PC-3 (cell line): Measurements from ENCODE around the gene STRAP. TPM values are rescaled to one million over a fixed set of nuclear protein-coding genes. Genes with fewer than 3 reads are reported as not detected.

Source experiments
- ATAC-seq: fragments of 200-7000 bp; cut with Tn5 transposase; 2 replicates; pipeline ENCODE4 v1.9.1; 2020; ENCODE audit warnings: mild to moderate bottlenecking, moderate library complexity
- BruUV-seq: library from RNA; stranded (reverse); fragments of 400-500 nt; replicated peaks from 2 replicates; lab custom pipeline; 2021; lab: Mats Ljungman, UMichigan
- CTCF ChIA-PET: fragments of 300-600 bp; sonication (Branson Sonifier 250); formaldehyde crosslinking; loops from one replicate; lab custom pipeline; 2022; ENCODE audit warnings: antibody characterized with exemption; lab: Charles Lee
- POLR2A ChIA-PET: fragments of 300-600 bp; sonication (Branson Sonifier 250); formaldehyde crosslinking; loops from one replicate; lab custom pipeline; 2022; ENCODE audit warnings: antibody characterized with exemption; ENCODE audit not compliant: unreplicated experiment; lab: Charles Lee
- DNase-seq: peaks from one replicate; pipeline ENCODE4 v3.0.0-alpha.2; 2015
- H2AFZ ChIP-seq: fragments of 300-600 bp; sonication (generic); 2 replicates; pipeline ENCODE4 v1.6.0; 2016; ENCODE audit warnings: antibody characterized with exemption, low read length
- H3F3A ChIP-seq: fragments of 300-600 bp; sonication (generic); one replicate; pipeline ENCODE4 v1.6.0; 2017; ENCODE audit warnings: antibody characterized with exemption, low read length, control low read depth, mild to moderate bottlenecking; ENCODE audit not compliant: unreplicated experiment
- H3K27ac ChIP-seq: fragments of 300-600 bp; sonication (generic); 2 replicates; pipeline ENCODE4 v1.5.1; 2016; ENCODE audit warnings: mild to moderate bottlenecking, low read length
- H3K27me3 ChIP-seq: fragments of 300-600 bp; sonication (generic); 2 replicates; pipeline ENCODE4 v1.6.1; 2016; ENCODE audit warnings: low read length, mixed read lengths
- H3K36me3 ChIP-seq: fragments of 300-600 bp; sonication (generic); 2 replicates; pipeline ENCODE4 v1.6.1; 2016; ENCODE audit warnings: low read depth, mixed run types, low read length, mixed read lengths
- H3K4me1 ChIP-seq: fragments of 300-600 bp; sonication (generic); 2 replicates; pipeline ENCODE4 v1.5.1; 2016; ENCODE audit warnings: low read length; ENCODE audit not compliant: insufficient read depth
- H3K4me2 ChIP-seq: fragments of 300-600 bp; sonication (generic); 2 replicates; pipeline ENCODE4 v1.6.0; 2016; ENCODE audit warnings: low read length
- H3K4me3 ChIP-seq: fragments of 300-600 bp; sonication (generic); 2 replicates; pipeline ENCODE4 v1.5.1; 2016; ENCODE audit warnings: mild to moderate bottlenecking, low read length, mixed read lengths
- H3K79me2 ChIP-seq: fragments of 300-600 bp; sonication (generic); 2 replicates; pipeline ENCODE4 v1.6.1; 2017; ENCODE audit warnings: low read length, mixed read lengths
- H3K9ac ChIP-seq: fragments of 300-600 bp; sonication (generic); 2 replicates; pipeline ENCODE4 v1.6.0; 2016; ENCODE audit warnings: mild to moderate bottlenecking, low read length
- H3K9me2 ChIP-seq: fragments of 300-600 bp; sonication (generic); replicated peaks from 2 replicates; pipeline ENCODE4 v1.6.1; 2016; ENCODE audit warnings: mixed run types, low read length, mixed read lengths
- H3K9me3 ChIP-seq: fragments of 300-600 bp; sonication (generic); 2 replicates; pipeline ENCODE4 v1.6.1; 2016; ENCODE audit warnings: low read length, mixed read lengths
- H4K20me1 ChIP-seq: fragments of 300-600 bp; sonication (generic); 2 replicates; pipeline ENCODE4 v1.6.1; 2016; ENCODE audit warnings: low read length, mixed read lengths
- CTCF ChIP-seq: fragments of 300-600 bp; sonication (generic); conservative IDR thresholded peaks from 2 replicates; pipeline ENCODE4 v1.5.1; 2017; ENCODE audit warnings: antibody characterized with exemption, low read depth, mild to moderate bottlenecking, low read length
- EZH2 ChIP-seq: fragments of 300-600 bp; sonication (generic); IDR thresholded peaks from one replicate; pipeline ENCODE4 v1.6.1; 2017; ENCODE audit warnings: antibody characterized with exemption, mild to moderate bottlenecking, low read length; ENCODE audit not compliant: unreplicated experiment
- EZH2phosphoT487 ChIP-seq: fragments of 300-600 bp; sonication (generic); IDR thresholded peaks from 2 replicates; pipeline ENCODE4 v1.6.1; 2018; ENCODE audit warnings: mild to moderate bottlenecking, antibody characterized with exemption, low read length, borderline replicate concordance
- intact Hi-C: fragments of 100-400 bp; cut with micrococcal nuclease; formaldehyde crosslinking; loops from 2 replicates; pipeline ENCODE4 v1.9.0; 2023
- total RNA-seq: library from RNA; depleted of rRNA; stranded (reverse); fragments of >200 nt; gene quantifications from 2 replicates; pipeline ENCODE4 v1.2.3, GENCODE V29; 2014

The STRAP gene
- total RNA-seq, 1 experiment from 2014 or later: 80.4 TPM

DNA sequence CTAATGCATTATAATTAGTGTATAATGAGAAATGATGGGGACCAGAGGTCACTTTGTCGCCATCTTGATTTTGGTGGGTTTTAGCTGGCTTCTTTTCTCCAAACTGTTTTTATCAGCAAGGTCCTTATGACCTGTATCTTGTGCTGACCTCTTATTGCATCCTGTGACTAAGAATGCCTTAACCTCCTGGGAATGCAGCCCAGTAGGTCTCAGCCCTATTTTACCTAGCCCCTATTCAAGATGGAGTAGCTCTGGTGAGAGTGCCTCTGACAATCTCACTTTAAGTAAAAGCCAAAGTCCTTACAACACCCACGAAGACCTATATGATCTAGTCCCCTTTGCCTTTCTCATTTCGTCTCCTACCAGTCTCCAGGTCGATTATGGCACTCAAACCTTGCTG, 28.3 kb upstream of the STRAP start:
- Histone ChIP-seq H3K9me2 (no peaks in the 10 kb centered on the region), H3K79me2 (no peaks in the 10 kb centered on the region), H3K4me3 (no peak overlapping the region), H4K20me1 (no peaks in the 10 kb centered on the region), H2AFZ (no peak overlapping the region), H3K27ac (no peak overlapping the region), H3K36me3 (no peaks in the 10 kb centered on the region), H3K9me3 (no peaks in the 10 kb centered on the region), H3K9ac (no peak overlapping the region), H3F3A (no peaks in the 10 kb centered on the region), H3K4me1 (peaks cover 16% of the 10 kb centered on the region), H3K4me2 (no peak overlapping the region), H3K27me3 (no peaks in the 10 kb centered on the region)
- TF ChIP-seq EZH2phosphoT487: no peak
- TF ChIP-seq EZH2: no peak
- TF ChIP-seq CTCF: no peak
- intact Hi-C loops: loop anchor here (10.0 kb wide), 1 partner anchor 579 kb away; no protein-coding TSS in a partner anchor
- no TSS peak for BruUV-seq
- DNase-seq (no peak), ATAC-seq (no peak)
- CTCF ChIA-PET: no interaction called here
- POLR2A ChIA-PET: no interaction called here

GRCh38 chr12:15854916-15855315, 27.3 kb upstream of the STRAP start:
- peaks cover 16% of the 10 kb centered on the region for H3K4me1 ChIP-seq
- H3K9me2 ChIP-seq: no peaks in the 10 kb centered on the region
- POLR2A ChIA-PET: no interaction called here
- H3K36me3 ChIP-seq: no peaks in the 10 kb centered on the region
- no peaks in the 10 kb centered on the region for H3K79me2 ChIP-seq
- 0 out of 2 replicates have a peak overlapping the region, but pooled peaks have one; percentile 77 for H3K27ac ChIP-seq
- BruUV-seq: no TSS peak
- DNase-seq (no peak), ATAC-seq (no peak)
- H3K27me3 ChIP-seq: no peaks in the 10 kb centered on the region
- no peaks in the 10 kb centered on the region for H3F3A ChIP-seq
- no peak for TF ChIP-seq EZH2
- TF ChIP-seq CTCF: no peak
- no peak for TF ChIP-seq EZH2phosphoT487
- CTCF ChIA-PET: interaction anchor here (1.1 kb wide), 1 partner anchor 270 kb away, joined by 4 read pairs; no protein-coding TSS in a partner anchor
- H3K4me2 ChIP-seq: no peak overlapping the region
- no peaks in the 10 kb centered on the region for H4K20me1 ChIP-seq
- peak overlapping the region; percentile 65; the same call in 1 of the 2 replicates for H3K9ac ChIP-seq
- no peaks in the 10 kb centered on the region for H3K9me3 ChIP-seq
- intact Hi-C loops: loop anchor here (5.0 to 10.0 kb wide), 3 partner anchors 68 to 580 kb away; partner anchors contain the start of gene EPS8
- no peak overlapping the region for H3K4me3 ChIP-seq
- no peak overlapping the region for H2AFZ ChIP-seq

DNA sequence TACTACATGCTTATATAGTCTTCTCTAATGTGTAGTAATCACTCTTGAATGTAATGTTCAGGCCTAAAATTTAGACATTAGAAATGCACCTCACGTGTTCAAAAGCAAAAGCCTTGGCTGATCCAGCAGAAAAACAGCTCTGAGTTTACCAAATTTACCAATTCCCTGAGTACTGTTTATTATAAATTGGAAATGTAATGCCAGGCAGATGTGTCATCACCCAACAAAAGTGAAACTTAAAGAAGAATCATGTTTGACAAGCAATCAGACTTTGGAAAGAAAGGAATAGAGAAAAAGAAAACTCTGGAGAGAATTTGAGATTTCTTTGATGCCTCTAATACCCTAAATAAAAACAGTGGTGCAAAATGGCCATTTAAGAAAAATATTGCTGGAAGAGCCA, 26.5 kb upstream of the STRAP start:
- intact Hi-C loops: loop anchor here (1.0 to 10.0 kb wide), 5 partner anchors 68 to 581 kb away; partner anchors contain the start of gene EPS8
- Histone ChIP-seq H3K36me3 (no peaks in the 10 kb centered on the region), H4K20me1 (no peaks in the 10 kb centered on the region), H3K79me2 (no peaks in the 10 kb centered on the region), H3K4me3 (peak overlapping the region; percentile 48; the same call in 1 of the 2 replicates), H3K9ac (peak overlapping the region; percentile 65), H3F3A (no peaks in the 10 kb centered on the region), H3K4me1 (peaks cover 16% of the 10 kb centered on the region), H3K9me3 (no peaks in the 10 kb centered on the region), H3K27ac (peak overlapping the region; percentile 77), H3K4me2 (peak overlapping the region; percentile 73), H2AFZ (0 out of 2 replicates have a peak overlapping the region, but pooled peaks have one; percentile 40), H3K9me2 (no peaks in the 10 kb centered on the region), H3K27me3 (no peaks in the 10 kb centered on the region)
- TF ChIP-seq EZH2: no peak
- no peak for TF ChIP-seq EZH2phosphoT487
- no peak for TF ChIP-seq CTCF
- BruUV-seq: no TSS peak
- CTCF ChIA-PET: interaction anchor here (0.6 to 1.1 kb wide), 2 partner anchors 233 to 271 kb away, joined by 3 to 4 read pairs; no protein-coding TSS in a partner anchor
- ATAC-seq: peak; percentile 40
- POLR2A ChIA-PET: no interaction called here
- peak; percentile 47 for DNase-seq
